GM19455 (cell line): Measurements from ENCODE around the gene NMRAL1.
A peak's percentile ranks its signal among the peaks of the same experiment; 100 is the strongest.

Experiments
- ATAC-seq: cut with Tn5 transposase; IDR thresholded peaks from one replicate; pipeline ENCODE4 v1.9.1; 2021; ENCODE audit not compliant: unreplicated experiment

NMRAL1 gene

DNA sequence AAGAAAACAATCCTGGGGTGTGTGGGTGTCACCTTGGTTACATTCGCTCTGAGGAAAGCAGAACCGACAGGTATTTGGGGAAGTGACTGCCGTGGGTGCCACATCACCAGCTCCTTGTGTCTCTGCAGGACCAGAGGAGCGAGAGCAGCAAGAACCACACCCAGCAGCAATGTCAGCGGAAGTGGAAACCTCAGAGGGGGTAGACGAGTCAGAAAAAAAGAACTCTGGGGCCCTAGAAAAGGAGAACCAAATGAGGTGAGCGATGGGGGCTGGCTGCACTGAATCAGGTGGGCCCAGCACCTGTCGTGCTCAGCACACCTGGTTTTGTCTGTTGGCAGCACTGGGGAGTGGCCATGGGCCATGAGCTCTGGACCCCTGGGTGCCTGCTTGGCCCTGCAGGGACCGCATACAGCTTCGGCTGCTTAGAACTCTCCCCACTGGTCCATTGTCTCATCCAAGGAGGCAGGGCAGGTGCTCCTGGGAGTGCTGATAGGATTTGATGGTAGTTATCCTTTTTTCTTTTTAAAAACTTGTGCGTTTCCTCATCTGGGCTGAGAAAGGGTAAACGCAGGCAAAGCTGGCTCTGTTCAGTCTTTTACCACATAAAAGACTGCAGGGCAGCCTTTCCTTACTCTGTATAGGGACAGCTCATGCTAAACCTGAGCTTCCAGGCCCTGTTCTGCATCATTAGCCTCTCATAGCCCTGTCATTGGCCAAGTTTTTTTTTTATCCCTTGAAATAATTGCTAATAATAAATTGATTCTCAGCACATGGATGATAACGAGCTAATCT is 31.1 kb upstream of the NMRAL1 start:
- peak; percentile 71 for ATAC-seq

GRCh38 chr16:4501071-4501478 is 26.6 kb upstream of the NMRAL1 start:
- ATAC-seq, result no peak

- no peak for ATAC-seq
Observed at GRCh38 chr16:4500272-4500671, 25.8 kb upstream of the NMRAL1 start.

GRCh38 chr16:4499196-4499555 is 24.8 kb upstream of the NMRAL1 start:
- ATAC-seq, result no peak

GRCh38 chr16:4498546-4499195 is 24.2 kb upstream of the NMRAL1 start:
- ATAC-seq, result no peak

- ATAC-seq, result no peak
Observed at GRCh38 chr16:4496305-4496704, 21.9 kb upstream of the NMRAL1 start.

DNA sequence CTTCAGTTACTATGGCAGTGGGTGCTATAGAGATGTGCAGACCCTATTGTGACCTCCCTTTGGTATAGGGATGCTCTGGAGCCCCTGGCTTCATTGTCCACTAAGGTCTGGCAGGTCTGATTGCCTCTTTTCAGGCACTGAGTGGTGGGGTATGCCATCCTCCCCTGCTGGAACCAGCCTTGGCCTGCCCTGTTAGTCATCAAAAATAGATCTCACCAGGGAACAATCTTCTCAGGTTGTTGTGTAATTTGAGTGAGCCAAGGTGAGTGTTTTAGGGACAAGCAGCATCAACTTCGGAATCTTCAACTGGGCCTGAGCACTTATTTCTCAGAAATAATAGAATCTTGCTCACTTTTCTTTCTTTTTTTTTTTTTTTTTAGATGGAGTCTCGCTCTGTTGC is 21.3 kb upstream of the NMRAL1 start:
- ATAC-seq, result no peak

GRCh38 chr16:4494746-4495490 is 20.5 kb upstream of the NMRAL1 start:
- no peak for ATAC-seq

DNA sequence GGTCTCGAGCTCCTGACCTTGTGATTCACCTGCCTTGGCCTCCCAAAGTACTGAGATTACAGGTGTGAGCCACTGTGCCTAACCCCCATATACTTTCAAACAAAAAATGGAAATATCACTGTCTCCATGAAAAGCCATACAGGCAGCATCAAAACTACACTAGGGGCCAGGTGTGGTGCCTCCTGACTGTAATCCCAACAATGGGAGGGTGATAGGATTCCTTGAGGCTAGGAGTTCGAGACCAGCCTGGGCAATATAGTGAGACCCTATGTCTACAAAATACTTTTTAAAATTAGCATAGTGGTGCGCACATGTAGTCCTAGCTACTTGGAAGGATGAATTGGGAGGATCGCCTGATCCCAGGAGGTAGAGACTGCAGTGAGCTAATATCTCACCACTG is 17.5 kb upstream of the NMRAL1 start:
- no peak for ATAC-seq

GRCh38 chr16:4489030-4489429 is 14.6 kb upstream of the NMRAL1 start:
- no peak for ATAC-seq

- ATAC-seq, result no peak
Observed at GRCh38 chr16:4488499-4488967, 14.1 kb upstream of the NMRAL1 start.

GRCh38 chr16:4487955-4488498 is 13.6 kb upstream of the NMRAL1 start:
- no peak for ATAC-seq

DNA sequence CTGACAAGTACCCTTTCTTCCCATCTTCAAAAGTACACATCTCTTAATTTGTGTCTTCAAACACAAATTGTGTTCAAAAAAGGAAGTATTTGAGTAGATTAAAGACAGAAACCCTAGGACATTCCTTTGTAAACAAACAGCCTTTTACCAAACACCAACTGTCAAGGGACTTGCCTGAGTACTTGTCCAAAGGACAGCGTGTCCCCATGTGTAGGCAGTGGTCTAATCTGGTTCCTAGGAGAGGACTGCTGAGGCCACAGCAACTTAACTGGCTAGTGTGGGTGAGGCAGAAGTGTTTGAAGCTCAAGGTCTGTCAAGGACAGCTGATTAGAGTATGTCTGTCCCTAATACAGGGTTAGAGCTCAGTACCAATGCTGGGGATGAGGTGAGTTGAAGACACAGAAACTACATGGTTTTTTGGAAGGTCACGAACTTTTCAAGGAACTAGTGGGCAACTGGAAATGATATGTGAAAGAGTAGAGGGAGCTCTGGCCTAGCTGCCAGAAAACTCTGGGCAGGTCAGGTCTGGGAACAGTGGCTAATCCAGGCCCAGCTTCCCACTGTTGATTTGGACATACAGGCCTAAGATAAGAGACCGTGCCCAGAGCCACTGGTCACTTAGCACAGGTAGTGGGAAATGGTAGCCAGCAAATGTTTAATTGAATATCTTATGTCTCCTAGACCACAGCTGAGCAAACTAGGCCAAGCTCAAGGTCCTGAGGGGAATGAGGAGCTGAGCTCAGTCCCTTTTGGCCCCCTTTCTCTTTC is 11.9 kb upstream of the NMRAL1 start:
- no peak for ATAC-seq

DNA sequence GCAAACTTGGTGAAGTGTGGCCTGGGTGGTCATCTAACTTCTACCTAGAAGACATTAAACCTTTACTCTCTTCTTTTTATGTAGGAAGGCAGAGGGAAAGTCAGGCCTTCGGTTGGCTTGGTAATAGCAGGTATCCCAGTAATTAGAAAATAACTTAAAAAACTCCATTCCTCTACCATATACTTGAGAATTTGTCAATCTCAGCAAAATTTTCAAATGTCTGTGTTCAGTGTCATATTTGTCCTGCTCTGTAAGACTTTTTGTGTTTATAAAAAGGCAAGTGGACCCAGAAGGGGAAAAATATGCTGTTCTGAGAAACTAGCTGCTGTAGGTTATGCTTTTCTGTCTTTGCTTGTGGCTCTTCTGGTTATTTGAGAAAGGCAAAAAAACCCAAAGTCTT is 7.5 kb upstream of the NMRAL1 start:
- no peak for ATAC-seq

DNA sequence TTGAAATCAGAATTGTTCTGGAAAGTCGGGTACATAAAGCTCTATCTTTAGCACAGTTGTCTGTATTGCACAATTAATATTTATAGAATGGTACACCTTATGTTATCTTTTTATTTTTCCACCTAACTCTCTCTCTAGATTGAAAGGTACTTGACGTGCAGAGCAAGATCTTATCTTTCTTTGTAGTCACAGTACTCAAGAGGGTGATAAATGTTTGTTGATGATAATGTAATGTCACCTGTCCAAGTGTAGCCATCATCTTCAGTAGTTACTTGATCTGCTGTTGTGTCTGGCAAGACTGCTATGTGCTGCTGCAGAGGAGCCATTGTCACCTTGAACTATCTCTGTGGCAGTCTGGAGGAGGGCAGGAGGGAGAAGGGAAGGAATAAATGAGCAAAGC is 7.1 kb upstream of the NMRAL1 start:
- no peak for ATAC-seq

DNA sequence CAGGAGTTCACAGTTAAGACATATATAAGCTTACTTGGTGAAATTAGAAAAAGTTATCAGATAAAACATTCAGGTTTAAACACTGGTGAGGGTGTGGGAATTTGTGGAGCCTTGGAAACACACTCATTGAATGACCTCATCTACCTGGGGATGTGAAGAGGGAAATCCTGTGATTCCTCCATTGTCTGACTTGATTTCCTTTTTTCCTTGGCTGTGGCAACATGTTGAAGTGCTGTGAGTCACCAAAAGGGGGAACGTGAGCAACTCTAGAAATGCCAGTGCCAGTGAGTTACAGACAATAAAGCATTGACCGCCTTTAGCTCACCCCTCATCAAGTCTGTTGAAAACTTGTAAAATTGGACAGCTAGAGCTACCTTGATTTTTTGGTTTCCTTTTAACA is 3.5 kb upstream of the NMRAL1 start:
- ATAC-seq, result no peak

- ATAC-seq, result peak; percentile 75
Observed at GRCh38 chr16:4475880-4476788, 1.7 kb upstream of the NMRAL1 start, which contains the start of gene HMOX2. Gene HMOX2, plus strand, starts transcription at chr16:4476398. Its CDS starts 29,127 bp downstream, at chr16:4505525.

DNA sequence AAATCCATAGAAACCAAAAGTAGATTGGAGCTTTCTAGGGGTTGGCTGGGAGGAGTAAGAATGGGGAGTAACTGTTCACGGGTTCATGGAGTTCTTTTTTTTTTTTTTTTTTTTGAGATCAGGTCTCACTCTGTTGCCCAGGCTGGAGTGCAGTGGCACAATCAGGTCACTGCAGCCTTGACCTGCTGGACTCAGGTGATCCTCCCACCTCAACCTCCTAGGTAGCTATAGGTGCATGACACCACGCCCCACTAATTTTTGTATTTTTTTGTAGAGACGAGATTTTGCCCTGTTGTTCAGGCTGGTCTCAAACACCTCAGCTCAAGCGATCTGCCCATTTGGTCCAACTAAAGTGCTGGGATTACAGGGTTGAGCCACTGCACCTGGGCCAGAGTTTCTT is 1.5 kb downstream of the NMRAL1 start:
- no peak for ATAC-seq

- ATAC-seq, result no peak
Observed at GRCh38 chr16:4471869-4472268, 2.6 kb downstream of the NMRAL1 start.

- no peak for ATAC-seq
Observed at GRCh38 chr16:4468972-4469371, 5.5 kb downstream of the NMRAL1 start.
